GM21367 (cell line): Measurements from ENCODE around the gene ITK.

ENCODE experiments used
- ATAC-seq: cut with Tn5 transposase; IDR thresholded peaks from one replicate; pipeline ENCODE4 v1.9.1; 2021; ENCODE audit not compliant: unreplicated experiment

Gene ITK

GRCh38 chr5:157278319-157279037, 97.8 kb downstream of the ITK start:
- no peak for ATAC-seq

- no peak for ATAC-seq
Measured at GRCh38 chr5:157279605-157280239, 99.1 kb downstream of the ITK start.

- ATAC-seq, result no peak
Measured at GRCh38 chr5:157280927-157281326, 100.3 kb downstream of the ITK start.

- ATAC-seq, result no peak
Measured at GRCh38 chr5:157282150-157282549, 101.5 kb downstream of the ITK start.

GRCh38 chr5:157283434-157283833, 102.8 kb downstream of the ITK start:
- ATAC-seq, result peak; percentile 99

- no peak for ATAC-seq
Measured at GRCh38 chr5:157284458-157285212, 104.0 kb downstream of the ITK start.

GRCh38 chr5:157285310-157286035, 104.8 kb downstream of the ITK start:
- ATAC-seq, result no peak

GRCh38 chr5:157286761-157287211, 106.1 kb downstream of the ITK start:
- no peak for ATAC-seq

GRCh38 chr5:157288405-157289163, 107.9 kb downstream of the ITK start:
- ATAC-seq, result no peak

- ATAC-seq, result no peak
Measured at GRCh38 chr5:157289164-157289819, 108.7 kb downstream of the ITK start.

GRCh38 chr5:157290156-157290980, 109.7 kb downstream of the ITK start:
- ATAC-seq, result no peak

GRCh38 chr5:157290981-157291711, 110.5 kb downstream of the ITK start:
- peak; percentile 80 for ATAC-seq

GRCh38 chr5:157292599-157292998, 112.0 kb downstream of the ITK start:
- no peak for ATAC-seq

- no peak for ATAC-seq
Measured at GRCh38 chr5:157294407-157295091, 113.9 kb downstream of the ITK start.

GRCh38 chr5:157295247-157295646, 114.6 kb downstream of the ITK start:
- no peak for ATAC-seq

- ATAC-seq, result no peak
Measured at GRCh38 chr5:157300564-157300963, 119.9 kb downstream of the ITK start.

GRCh38 chr5:157301066-157301465, 120.4 kb downstream of the ITK start:
- no peak for ATAC-seq

- no peak for ATAC-seq
Measured at GRCh38 chr5:157303023-157303422, 122.4 kb downstream of the ITK start.
